Bone marrow (tissue), 2 donors: Measurements from ENCODE around the gene NAALADL1.

ENCODE experiments used
- DNase-seq, 2 donors: peaks; one replicate each; lab custom pipeline; 2025; lab: John Stamatoyannopoulos, UW

The NAALADL1 gene

GRCh38 chr11:65083134-65083833 lies 24.9 kb upstream of the NAALADL1 start:
- no peak for DNase-seq

GRCh38 chr11:65078786-65079342 lies 20.5 kb upstream of the NAALADL1 start:
- DNase-seq: no peak

- peak in 1 of 2 donors; percentile 24 for DNase-seq
Observed at GRCh38 chr11:65078151-65078550, 19.8 kb upstream of the NAALADL1 start.

GRCh38 chr11:65077451-65077850 lies 19.1 kb upstream of the NAALADL1 start:
- DNase-seq: no peak

GRCh38 chr11:65072631-65072966 lies 14.2 kb upstream of the NAALADL1 start:
- no peak for DNase-seq

- DNase-seq: no peak
Observed at GRCh38 chr11:65071907-65072630, 13.7 kb upstream of the NAALADL1 start.

- peak in 1 of 2 donors; percentile 5 for DNase-seq
Observed at GRCh38 chr11:65069217-65069616, 10.9 kb upstream of the NAALADL1 start.

- DNase-seq: no peak
Observed at GRCh38 chr11:65067446-65067845, 9.1 kb upstream of the NAALADL1 start.

GRCh38 chr11:65066805-65067291 lies 8.5 kb upstream of the NAALADL1 start:
- no peak for DNase-seq

- DNase-seq: no peak
Observed at GRCh38 chr11:65066315-65066714, 8.0 kb upstream of the NAALADL1 start.

- DNase-seq: no peak
Observed at GRCh38 chr11:65065851-65066250, 7.5 kb upstream of the NAALADL1 start.

- DNase-seq: no peak
Observed at GRCh38 chr11:65064847-65065240, 6.5 kb upstream of the NAALADL1 start.

- DNase-seq: no peak
Observed at GRCh38 chr11:65063532-65063931, 5.2 kb upstream of the NAALADL1 start.

- no peak for DNase-seq
Observed at GRCh38 chr11:65060913-65061408, 2.6 kb upstream of the NAALADL1 start.

GRCh38 chr11:65059959-65060824 lies 1.8 kb upstream of the NAALADL1 start:
- DNase-seq: no peak

GRCh38 chr11:65059523-65059922 lies 1.2 kb upstream of the NAALADL1 start:
- no peak for DNase-seq

- DNase-seq: no peak
Observed at GRCh38 chr11:65058012-65058411, 341 bp downstream of the NAALADL1 start.

GRCh38 chr11:65057526-65057925 lies 827 bp downstream of the NAALADL1 start:
- no peak for DNase-seq

- DNase-seq: no peak
Observed at GRCh38 chr11:65056999-65057398, 1.4 kb downstream of the NAALADL1 start.

GRCh38 chr11:65055538-65055937 lies 2.8 kb downstream of the NAALADL1 start:
- no peak for DNase-seq

- no peak for DNase-seq
Observed at GRCh38 chr11:65053827-65054508, 4.4 kb downstream of the NAALADL1 start.
